WERI-Rb-1 (cell line): ENCODE measurements around the gene CTU2.

Source experiments
- DNase-seq: peaks from one replicate; pipeline ENCODE4 v3.0.0-alpha.2; 2020
- H3K27ac ChIP-seq: fragments of 250-450 bp; sonication (Bioruptor Pico); 2 replicates; pipeline ENCODE4 v1.5.1; 2020; ENCODE audit warnings: mild to moderate bottlenecking, moderate library complexity
- H3K27me3 ChIP-seq: fragments of 250-450 bp; sonication (Bioruptor Pico); 2 replicates; pipeline ENCODE4 v1.5.1; 2021; ENCODE audit warnings: mild to moderate bottlenecking, low read depth, moderate library complexity; ENCODE audit not compliant: insufficient read depth, severe bottlenecking
- H3K36me3 ChIP-seq: fragments of 250-450 bp; sonication (Bioruptor Pico); 2 replicates; pipeline ENCODE4 v1.5.1; 2020; ENCODE audit warnings: mild to moderate bottlenecking, moderate library complexity
- H3K4me3 ChIP-seq: 2 replicates; pipeline ENCODE4 v1.5.1; 2011; ENCODE audit warnings: low read depth, mild to moderate bottlenecking, control low read depth, low read length
- H3K9me3 ChIP-seq: fragments of 250-450 bp; sonication (Bioruptor Pico); 2 replicates; pipeline ENCODE4 v1.5.1; 2021; ENCODE audit warnings: mild to moderate bottlenecking, moderate library complexity; ENCODE audit not compliant: severe bottlenecking
- TF ChIP-seq, protein P1 (sequence below): IDR thresholded peaks from 2 replicates; pipeline ENCODE4 v1.5.1; 2011; ENCODE audit warnings: low read depth, mild to moderate bottlenecking, control low read depth, inconsistent platforms, low read length

Gene CTU2

GRCh38 chr16:88727871-88728270 is 21.6 kb downstream of the CTU2 start:
- no peaks in the 10 kb centered on the region for H3K36me3 ChIP-seq
- TF ChIP-seq, protein P1, sequence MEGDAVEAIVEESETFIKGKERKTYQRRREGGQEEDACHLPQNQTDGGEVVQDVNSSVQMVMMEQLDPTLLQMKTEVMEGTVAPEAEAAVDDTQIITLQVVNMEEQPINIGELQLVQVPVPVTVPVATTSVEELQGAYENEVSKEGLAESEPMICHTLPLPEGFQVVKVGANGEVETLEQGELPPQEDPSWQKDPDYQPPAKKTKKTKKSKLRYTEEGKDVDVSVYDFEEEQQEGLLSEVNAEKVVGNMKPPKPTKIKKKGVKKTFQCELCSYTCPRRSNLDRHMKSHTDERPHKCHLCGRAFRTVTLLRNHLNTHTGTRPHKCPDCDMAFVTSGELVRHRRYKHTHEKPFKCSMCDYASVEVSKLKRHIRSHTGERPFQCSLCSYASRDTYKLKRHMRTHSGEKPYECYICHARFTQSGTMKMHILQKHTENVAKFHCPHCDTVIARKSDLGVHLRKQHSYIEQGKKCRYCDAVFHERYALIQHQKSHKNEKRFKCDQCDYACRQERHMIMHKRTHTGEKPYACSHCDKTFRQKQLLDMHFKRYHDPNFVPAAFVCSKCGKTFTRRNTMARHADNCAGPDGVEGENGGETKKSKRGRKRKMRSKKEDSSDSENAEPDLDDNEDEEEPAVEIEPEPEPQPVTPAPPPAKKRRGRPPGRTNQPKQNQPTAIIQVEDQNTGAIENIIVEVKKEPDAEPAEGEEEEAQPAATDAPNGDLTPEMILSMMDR: no peak
- DNase-seq: no peak

DNA sequence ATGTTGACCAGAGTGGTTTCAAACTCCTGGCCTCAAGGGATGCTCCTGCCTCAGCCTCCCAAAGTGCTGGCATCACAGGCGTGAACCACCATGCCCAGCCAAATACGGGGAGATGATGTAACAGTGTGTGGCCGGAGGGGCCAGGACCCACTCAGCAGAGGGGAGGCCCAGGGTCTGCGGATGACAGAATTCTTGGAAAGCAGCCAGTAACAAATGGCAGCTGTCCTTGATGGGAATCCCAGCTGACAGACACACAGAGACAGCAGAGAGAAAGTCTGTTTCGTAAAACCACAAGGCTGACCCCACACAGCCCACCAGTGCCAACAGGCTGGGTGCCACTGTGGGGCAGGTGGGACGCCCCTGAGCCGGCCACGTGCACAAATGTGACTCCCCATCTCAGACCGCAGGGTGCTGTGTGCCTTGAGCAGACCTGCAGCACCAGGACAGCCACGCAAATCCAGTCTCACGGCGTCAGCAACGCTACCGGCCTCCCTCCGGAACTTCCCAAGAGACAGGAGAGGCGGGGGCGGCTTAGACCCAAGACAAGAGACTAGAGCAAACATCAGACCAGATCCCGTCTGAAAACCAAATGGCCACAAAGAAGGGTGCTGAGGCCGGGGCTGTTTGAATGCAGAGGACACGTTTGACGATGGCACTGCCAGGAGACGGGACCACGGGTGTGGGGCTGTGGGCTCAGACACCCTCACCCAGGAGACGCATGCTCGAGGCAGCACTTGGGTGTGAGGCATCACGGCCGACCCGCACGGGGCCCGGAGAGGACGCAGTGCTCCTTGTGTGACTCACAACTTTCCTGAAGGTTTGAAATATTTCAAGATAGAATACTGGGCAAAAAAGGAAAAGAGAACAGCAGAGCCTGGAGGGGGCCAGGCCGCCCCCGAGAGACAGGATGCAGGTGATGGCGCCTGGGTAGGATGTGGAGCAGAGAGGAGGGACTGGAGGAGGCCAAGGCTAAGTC is 24.6 kb downstream of the CTU2 start:
- H3K4me3 ChIP-seq: no peak overlapping the region
- no peaks in the 10 kb centered on the region for H3K9me3 ChIP-seq
- TF ChIP-seq, protein P1: no peak
- no peak for DNase-seq
- H3K27ac ChIP-seq: no peak overlapping the region
- no peaks in the 10 kb centered on the region for H3K27me3 ChIP-seq
- H3K36me3 ChIP-seq: no peaks in the 10 kb centered on the region

More at GRCh38 chr16:88727871-88728270, 21.6 kb downstream of the CTU2 start:
- no peak overlapping the region for H3K4me3 ChIP-seq
- no peaks in the 10 kb centered on the region for H3K9me3 ChIP-seq
- no peaks in the 10 kb centered on the region for H3K27me3 ChIP-seq
- H3K27ac ChIP-seq: no peak overlapping the region

DNA sequence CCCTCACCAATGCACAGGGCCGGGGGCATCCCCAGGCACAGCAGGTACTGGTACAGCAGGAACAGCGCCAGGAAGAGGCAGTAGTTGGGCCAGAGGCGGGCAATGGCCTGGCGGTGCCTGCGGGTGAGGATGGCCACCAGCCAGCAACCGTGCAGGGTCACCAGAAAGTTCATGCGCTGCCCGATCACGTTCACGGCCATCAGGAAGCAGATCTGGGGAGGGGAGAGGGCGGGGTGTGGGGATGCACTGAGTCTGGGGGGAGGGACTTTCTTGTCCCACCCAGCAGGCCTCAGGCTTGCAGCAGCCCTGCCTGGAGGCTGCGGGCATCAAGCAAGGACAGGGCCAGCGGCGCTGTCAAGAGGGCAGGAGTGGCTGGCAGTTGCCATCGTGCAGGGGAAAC is 25.4 kb downstream of the CTU2 start:
- Histone ChIP-seq H3K36me3 (no peaks in the 10 kb centered on the region), H3K27me3 (no peaks in the 10 kb centered on the region), H3K27ac (no peak overlapping the region), H3K9me3 (no peaks in the 10 kb centered on the region), H3K4me3 (no peak overlapping the region)
- TF ChIP-seq, protein P1: no peak
- no peak for DNase-seq

- Histone ChIP-seq H3K9me3 (no peaks in the 10 kb centered on the region), H3K36me3 (no peaks in the 10 kb centered on the region), H3K4me3 (no peak overlapping the region), H3K27ac (no peak overlapping the region), H3K27me3 (no peaks in the 10 kb centered on the region)
- DNase-seq: no peak
- TF ChIP-seq, protein P1: no peak
Measured at GRCh38 chr16:88732172-88732960, 26.1 kb downstream of the CTU2 start.

- no peaks in the 10 kb centered on the region for H3K27me3 ChIP-seq
- H3K36me3 ChIP-seq: no peaks in the 10 kb centered on the region
- TF ChIP-seq, protein P1: no peak
- H3K27ac ChIP-seq: no peak overlapping the region
- no peak overlapping the region for H3K4me3 ChIP-seq
- no peaks in the 10 kb centered on the region for H3K9me3 ChIP-seq
- DNase-seq: no peak
Measured at GRCh38 chr16:88732961-88733294, 26.6 kb downstream of the CTU2 start.
